ENCODE data around the gene NABP1. TPM values are rescaled to one million over a fixed set of nuclear protein-coding genes. Genes with fewer than 3 reads are reported as not detected.
A peak's percentile ranks its signal among the peaks of the same experiment; 100 is the strongest.

The NABP1 gene
- total RNA-seq, 1 donor from 2014 or later: 51.0 TPM

DNA sequence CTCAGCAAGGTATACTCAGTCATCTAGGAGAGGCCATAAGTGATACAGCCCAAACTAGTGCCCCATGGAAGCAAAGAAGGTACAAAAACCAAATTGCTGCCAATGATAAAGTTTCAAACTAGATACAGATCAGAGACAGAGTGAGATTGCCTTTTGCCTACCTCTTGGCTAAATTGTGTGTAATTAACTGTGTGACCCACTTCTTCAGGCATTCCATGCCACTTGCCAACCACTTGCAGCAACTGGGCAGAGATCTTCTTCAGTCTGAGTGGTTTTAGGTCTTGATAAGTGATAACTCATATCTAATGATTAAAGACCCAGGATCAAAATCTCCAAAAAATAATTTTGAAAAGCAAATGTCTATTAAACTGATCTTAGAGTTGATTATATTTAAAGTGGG is 21.1 kb upstream of the NABP1 start:
- intact Hi-C loops (cut with micrococcal nuclease): loop anchor here (1.0 kb wide), 1 partner anchor 9 kb away; no protein-coding TSS in a partner anchor
- H3K36me3 Mint-ChIP-seq (ENCODE audit: low read depth): peaks cover 2% of the 10 kb centered on the region
- peaks cover 12% of the 10 kb centered on the region for H3K9me3 Mint-ChIP-seq
- no peak for DNase-seq (ENCODE audit: low spot score)
- peaks cover 4% of the 10 kb centered on the region for H3K27me3 Mint-ChIP-seq (ENCODE audit: insufficient read depth)
- no peak overlapping the region for H3K4me3 Mint-ChIP-seq
- no peak overlapping the region for H3K27ac Mint-ChIP-seq
- peaks cover 13% of the 10 kb centered on the region for H3K4me1 Mint-ChIP-seq (ENCODE audit: low read depth)

DNA sequence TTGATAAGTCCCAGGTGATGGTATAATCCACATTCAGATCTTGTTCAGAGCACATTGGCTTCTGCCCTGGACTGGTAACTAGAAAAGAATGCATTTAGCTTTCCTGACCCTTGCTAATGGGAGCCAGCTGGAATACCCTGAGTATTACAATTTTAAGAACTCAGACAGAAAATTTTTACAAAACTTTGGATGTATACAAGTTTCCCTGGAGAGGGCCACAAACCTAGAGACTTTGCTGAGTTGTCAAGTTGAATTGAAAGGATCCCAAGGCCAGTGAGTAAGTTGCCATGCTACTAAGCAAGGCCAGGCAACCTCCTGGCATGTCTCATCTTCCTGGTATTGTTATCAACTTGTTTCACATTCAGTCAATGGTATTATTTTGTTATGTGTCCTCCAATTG is 20.0 kb upstream of the NABP1 start:
- peaks cover 2% of the 10 kb centered on the region for H3K36me3 Mint-ChIP-seq (ENCODE audit: low read depth)
- peaks cover 4% of the 10 kb centered on the region for H3K27me3 Mint-ChIP-seq (ENCODE audit: insufficient read depth)
- intact Hi-C loops (cut with micrococcal nuclease): loop anchor here (1.0 kb wide), 1 partner anchor 7 kb away; no protein-coding TSS in a partner anchor
- H3K4me3 Mint-ChIP-seq: no peak overlapping the region
- DNase-seq (ENCODE audit: low spot score): no peak
- no peak overlapping the region for H3K27ac Mint-ChIP-seq
- H3K9me3 Mint-ChIP-seq: peaks cover 10% of the 10 kb centered on the region
- peaks cover 13% of the 10 kb centered on the region for H3K4me1 Mint-ChIP-seq (ENCODE audit: low read depth)

DNA sequence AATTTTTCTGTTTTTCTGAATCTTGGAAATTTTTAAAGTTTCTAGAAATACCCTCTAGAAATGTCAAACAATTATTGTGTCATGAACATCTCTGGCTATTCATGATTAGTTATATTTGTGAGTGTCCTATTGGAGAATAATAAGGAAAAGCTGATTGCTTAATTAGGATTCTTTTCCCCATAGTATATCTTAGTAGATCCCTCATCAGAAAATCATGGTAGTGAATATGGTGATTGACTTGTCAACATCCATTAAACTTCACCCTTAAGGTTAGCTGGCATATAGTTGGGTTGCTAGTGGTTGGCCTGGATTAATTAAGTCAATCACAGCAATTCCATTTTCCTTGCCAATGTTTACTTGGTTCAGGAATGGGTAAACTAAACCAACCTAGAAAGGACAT is 18.7 kb upstream of the NABP1 start:
- Mint-ChIP-seq H3K27ac (no peak overlapping the region), H3K4me1 (ENCODE audit: low read depth) (peaks cover 13% of the 10 kb centered on the region), H3K9me3 (peaks cover 7% of the 10 kb centered on the region), H3K4me3 (no peak overlapping the region), H3K36me3 (ENCODE audit: low read depth) (peaks cover 2% of the 10 kb centered on the region), H3K27me3 (ENCODE audit: insufficient read depth) (peaks cover 4% of the 10 kb centered on the region)
- DNase-seq (ENCODE audit: low spot score): no peak
- intact Hi-C loops (cut with micrococcal nuclease): no loop called here

DNA sequence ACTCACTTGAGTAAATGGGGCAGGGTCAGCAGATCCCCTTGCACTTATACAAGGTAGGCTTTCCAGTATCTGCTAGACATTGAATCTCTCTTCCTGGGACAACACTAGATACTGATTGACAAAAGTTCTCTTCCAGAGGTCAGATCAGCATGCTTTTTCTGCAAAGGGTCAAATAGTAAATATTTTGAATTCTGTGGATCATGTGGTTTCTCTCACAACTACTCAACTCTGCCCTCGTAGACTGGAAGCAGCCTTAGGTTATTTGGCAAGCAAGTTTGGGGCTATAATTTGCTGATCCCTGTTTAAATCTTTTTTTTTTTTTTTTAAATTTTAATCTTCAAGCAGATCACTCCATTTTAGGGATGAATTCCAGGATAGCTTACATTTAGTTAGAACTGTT is 17.4 kb upstream of the NABP1 start:
- Mint-ChIP-seq H3K9me3 (peaks cover 16% of the 10 kb centered on the region), H3K27me3 (ENCODE audit: insufficient read depth) (peaks cover 4% of the 10 kb centered on the region), H3K4me3 (no peak overlapping the region), H3K27ac (no peak overlapping the region), H3K36me3 (ENCODE audit: low read depth) (peaks cover 5% of the 10 kb centered on the region), H3K4me1 (ENCODE audit: low read depth) (peaks cover 25% of the 10 kb centered on the region)
- intact Hi-C loops (cut with micrococcal nuclease): no loop called here
- no peak for DNase-seq (ENCODE audit: low spot score)

DNA sequence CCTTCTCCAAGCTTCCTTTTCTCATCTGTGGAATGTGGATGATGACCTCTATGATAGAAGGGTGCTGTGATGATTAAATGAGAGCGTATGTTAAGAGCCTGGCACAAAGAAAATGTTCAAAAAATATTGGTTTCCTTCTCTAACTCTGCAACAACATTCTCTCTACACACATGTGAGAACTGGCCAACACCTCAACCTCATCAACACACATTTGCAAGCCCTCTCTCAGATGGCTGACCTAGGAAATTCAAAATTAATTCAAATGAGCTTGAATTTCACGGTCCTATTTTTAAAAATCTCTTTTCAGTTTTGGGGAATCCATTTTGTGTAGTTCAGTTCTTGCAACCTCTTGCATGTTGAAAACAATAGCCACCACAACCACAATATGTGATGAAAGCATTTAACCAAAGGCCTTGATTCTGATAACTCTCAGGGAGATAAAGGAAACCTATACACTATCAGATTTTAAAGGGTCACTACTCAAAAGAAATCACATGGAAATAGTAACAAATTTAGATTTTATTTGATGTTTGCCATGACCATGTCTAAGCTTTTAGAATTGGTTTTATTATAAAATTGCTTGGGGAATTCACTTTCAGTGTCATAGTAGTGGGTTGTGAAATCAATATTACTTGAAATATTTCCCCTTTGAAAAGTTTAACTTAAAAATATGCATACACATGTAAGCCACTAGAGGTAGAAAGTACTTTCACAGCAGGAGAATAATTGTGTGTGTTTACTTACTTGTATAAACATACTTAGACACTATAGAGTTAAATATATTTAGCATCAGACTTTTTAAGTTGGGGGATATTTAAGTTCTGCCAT is 16.6 kb upstream of the NABP1 start:
- peaks cover 4% of the 10 kb centered on the region for H3K27me3 Mint-ChIP-seq (ENCODE audit: insufficient read depth)
- H3K27ac Mint-ChIP-seq: no peak overlapping the region

DNA sequence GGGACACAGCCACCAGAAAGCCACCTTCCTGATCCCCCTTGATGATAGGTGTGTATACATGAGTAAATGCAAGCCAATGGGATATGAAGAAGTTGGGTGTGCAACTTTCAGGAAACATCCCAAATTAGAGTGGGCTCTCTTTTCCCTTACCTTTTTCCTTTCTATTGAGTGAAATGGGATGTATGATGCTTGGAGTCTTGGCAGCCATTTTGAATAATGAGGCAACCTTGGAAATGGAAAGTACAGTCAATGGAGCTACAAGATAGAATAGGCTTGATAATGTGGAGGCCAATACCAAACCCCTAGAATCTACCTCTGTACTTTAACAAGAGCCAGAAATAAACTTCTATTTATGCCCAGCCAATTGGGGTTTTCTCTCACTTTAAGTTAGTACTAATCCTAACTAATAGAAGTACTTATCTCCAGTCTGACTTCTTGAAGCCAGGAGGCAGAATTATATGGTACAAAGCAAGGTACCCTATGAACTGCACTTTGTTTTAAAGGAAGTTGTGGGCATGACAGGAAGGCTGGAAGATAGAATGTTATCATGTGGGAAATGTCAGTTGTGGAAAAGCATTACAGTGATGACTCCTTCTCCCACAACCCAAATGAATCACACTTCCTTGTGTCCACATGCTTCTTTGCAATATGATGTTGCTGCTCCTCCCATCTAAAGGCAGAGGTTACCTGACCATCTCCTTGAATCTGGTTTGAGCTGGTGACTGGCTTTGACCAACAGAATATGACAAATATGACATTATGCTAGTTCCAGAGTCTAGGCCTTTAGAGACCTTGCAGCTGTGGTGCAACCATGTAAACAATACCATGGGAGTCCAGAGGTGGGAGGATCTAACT is 12.9 kb upstream of the NABP1 start:
- intact Hi-C loops (cut with micrococcal nuclease): loop anchor here (1.0 kb wide), 1 partner anchor 8 kb away; no protein-coding TSS in a partner anchor
- Mint-ChIP-seq H3K27me3 (ENCODE audit: insufficient read depth) (no peaks in the 10 kb centered on the region), H3K4me1 (ENCODE audit: low read depth) (peaks cover 38% of the 10 kb centered on the region), H3K9me3 (peaks cover 9% of the 10 kb centered on the region), H3K36me3 (ENCODE audit: low read depth) (peaks cover 3% of the 10 kb centered on the region), H3K27ac (peak overlapping the region; percentile 14), H3K4me3 (no peak overlapping the region)
- no peak for DNase-seq (ENCODE audit: low spot score)

More for the DNA sequence above, 16.6 kb upstream of the NABP1 start:
- Mint-ChIP-seq H3K4me1 (ENCODE audit: low read depth) (peaks cover 30% of the 10 kb centered on the region), H3K9me3 (peaks cover 16% of the 10 kb centered on the region), H3K36me3 (ENCODE audit: low read depth) (peaks cover 5% of the 10 kb centered on the region), H3K4me3 (no peak overlapping the region)
- DNase-seq (ENCODE audit: low spot score): no peak
- intact Hi-C loops (cut with micrococcal nuclease): no loop called here

DNA sequence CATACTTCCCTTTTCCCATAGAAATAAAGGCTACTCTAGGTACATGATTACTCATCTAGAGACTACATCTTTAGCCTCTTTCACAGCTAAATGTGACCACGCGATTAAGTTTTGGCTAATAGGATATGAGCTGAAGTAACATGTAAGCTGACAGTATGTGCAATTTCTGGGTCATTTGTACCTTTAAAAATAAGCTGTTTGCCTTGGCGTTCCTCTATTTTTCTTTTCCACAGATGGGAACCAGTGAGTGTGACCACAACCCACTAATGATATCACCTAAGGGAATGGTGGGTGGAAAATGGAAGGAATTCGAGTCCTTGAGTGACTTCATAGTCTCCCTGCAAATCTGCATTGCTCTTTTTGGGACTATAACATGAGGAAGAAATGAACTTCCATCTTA is 11.7 kb upstream of the NABP1 start:
- H3K9me3 Mint-ChIP-seq: peaks cover 9% of the 10 kb centered on the region
- peaks cover 3% of the 10 kb centered on the region for H3K36me3 Mint-ChIP-seq (ENCODE audit: low read depth)
- H3K4me1 Mint-ChIP-seq (ENCODE audit: low read depth): peaks cover 29% of the 10 kb centered on the region
- no peaks in the 10 kb centered on the region for H3K27me3 Mint-ChIP-seq (ENCODE audit: insufficient read depth)
- H3K27ac Mint-ChIP-seq: peak overlapping the region; percentile 19
- H3K4me3 Mint-ChIP-seq: no peak overlapping the region
- intact Hi-C loops (cut with micrococcal nuclease): loop anchor here (1.0 kb wide), 2 partner anchors 9 to 49 kb away; no protein-coding TSS in a partner anchor
- no peak for DNase-seq (ENCODE audit: low spot score)

DNA sequence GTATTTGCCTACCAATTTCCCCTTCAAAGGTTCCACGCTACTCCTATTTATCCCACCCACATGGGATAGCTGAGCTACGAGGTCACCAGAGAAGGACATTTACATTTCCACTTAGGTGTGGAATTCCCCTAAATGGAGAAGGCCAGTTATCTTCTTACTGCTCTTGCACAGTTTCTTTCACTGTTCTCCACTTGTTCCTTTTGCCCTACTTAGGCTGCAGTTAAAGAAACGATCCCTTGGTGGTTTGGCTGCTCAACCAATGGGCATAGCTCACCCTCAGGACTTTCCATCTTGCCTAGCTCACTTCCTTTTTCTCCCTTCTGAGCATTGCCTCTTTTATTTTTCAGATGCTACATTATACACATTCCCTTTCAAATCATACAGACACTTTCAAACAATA is 11.2 kb upstream of the NABP1 start:
- H3K4me1 Mint-ChIP-seq (ENCODE audit: low read depth): peaks cover 26% of the 10 kb centered on the region
- peak overlapping the region; percentile 51 for H3K27ac Mint-ChIP-seq
- DNase-seq (ENCODE audit: low spot score): no peak
- intact Hi-C loops (cut with micrococcal nuclease): loop anchor here (1.0 kb wide), 2 partner anchors 9 to 49 kb away; no protein-coding TSS in a partner anchor
- peaks cover 9% of the 10 kb centered on the region for H3K9me3 Mint-ChIP-seq
- H3K36me3 Mint-ChIP-seq (ENCODE audit: low read depth): peaks cover 3% of the 10 kb centered on the region
- H3K4me3 Mint-ChIP-seq: no peak overlapping the region
- H3K27me3 Mint-ChIP-seq (ENCODE audit: insufficient read depth): no peaks in the 10 kb centered on the region

DNA sequence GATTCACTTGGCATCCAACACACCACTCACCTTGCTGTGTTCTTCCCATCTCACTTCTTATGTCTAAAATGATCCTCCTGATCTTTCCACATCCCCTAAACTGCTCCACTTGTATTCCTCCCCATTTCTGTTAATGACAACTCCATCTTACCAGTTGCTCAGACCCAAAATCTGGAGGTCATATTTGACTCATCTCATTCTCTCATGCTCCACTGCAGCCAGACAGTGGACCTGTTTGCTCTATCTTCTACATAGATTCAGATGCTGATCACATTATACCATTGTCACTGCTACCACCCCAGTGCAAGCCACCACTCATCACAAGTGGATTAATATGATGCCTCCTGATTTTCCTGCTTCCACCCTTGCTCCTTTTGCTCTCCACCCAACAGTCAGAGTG is 7.9 kb upstream of the NABP1 start:
- Mint-ChIP-seq H3K9me3 (peaks cover 14% of the 10 kb centered on the region), H3K4me1 (ENCODE audit: low read depth) (peaks cover 22% of the 10 kb centered on the region), H3K27me3 (ENCODE audit: insufficient read depth) (no peaks in the 10 kb centered on the region), H3K27ac (no peak overlapping the region), H3K36me3 (ENCODE audit: low read depth) (no peaks in the 10 kb centered on the region), H3K4me3 (no peak overlapping the region)
- intact Hi-C loops (cut with micrococcal nuclease): no loop called here
- DNase-seq (ENCODE audit: low spot score): no peak

DNA sequence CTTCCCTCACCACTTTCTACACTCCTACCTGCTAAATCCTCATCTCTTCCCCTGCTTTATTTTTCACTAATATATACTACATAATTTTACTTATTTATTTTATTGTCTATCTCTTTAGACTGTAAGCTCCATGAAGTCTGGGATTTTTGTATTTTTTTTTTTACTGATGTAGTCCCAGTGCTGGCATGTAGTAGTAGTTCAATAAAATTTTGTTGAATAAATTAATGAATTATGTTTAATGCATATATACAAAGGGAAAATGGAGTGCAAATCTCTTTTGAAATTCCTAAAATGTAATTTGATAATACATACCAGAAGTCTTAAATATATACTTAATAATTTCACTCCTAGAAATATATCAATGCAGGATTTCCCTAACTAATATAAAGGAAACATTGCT is 7.1 kb upstream of the NABP1 start:
- Mint-ChIP-seq H3K4me3 (no peak overlapping the region), H3K4me1 (ENCODE audit: low read depth) (peaks cover 23% of the 10 kb centered on the region), H3K9me3 (peaks cover 14% of the 10 kb centered on the region), H3K27me3 (ENCODE audit: insufficient read depth) (no peaks in the 10 kb centered on the region), H3K36me3 (ENCODE audit: low read depth) (no peaks in the 10 kb centered on the region), H3K27ac (no peak overlapping the region)
- intact Hi-C loops (cut with micrococcal nuclease): no loop called here
- no peak for DNase-seq (ENCODE audit: low spot score)

DNA sequence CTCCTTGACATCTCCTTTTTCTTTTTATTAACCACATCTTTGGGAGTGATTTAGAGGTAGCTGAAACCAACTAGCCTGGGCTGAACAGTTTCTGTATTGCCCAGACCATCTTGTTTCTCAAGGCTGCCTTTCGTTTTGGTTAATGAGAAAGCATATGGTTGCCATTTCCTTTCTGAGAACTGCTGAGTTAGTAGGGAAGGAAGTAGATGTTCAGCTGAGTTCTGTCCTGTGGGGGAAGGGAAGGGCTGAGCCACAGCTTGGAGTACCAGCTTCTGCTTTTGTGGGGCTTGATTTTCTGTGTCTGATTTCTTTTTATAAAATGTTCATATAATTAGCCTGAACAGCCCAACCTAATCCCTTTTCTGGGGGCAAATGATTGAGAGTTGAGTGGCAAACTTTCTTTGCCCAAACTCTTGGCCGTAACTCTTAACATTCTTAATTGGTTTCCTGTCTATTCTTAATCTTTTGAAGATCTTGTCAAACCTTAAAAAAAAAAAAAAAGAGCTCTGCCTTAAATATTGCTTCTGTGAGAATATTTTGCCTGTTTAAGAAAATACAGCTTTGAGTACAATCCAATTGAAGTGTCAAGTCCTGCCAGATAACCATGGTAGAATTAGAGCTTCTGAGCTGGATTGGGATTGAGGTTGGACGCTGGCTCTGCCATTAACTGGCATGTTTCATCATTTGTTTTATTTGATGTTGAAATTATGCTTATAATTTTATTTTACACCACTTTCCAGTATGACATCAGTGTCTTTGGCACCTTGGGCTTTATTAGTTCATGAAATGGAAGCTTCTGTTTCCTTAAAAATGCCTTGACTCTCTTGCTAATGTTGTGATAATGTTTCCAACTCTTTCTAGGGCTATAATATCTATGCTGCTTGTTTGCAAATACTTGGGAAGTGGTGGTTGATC is 1.9 kb upstream of the NABP1 start:
- Mint-ChIP-seq H3K36me3 (ENCODE audit: low read depth) (peaks cover 15% of the 10 kb centered on the region), H3K9me3 (peaks cover 14% of the 10 kb centered on the region), H3K4me1 (ENCODE audit: low read depth) (peaks cover 45% of the 10 kb centered on the region), H3K27me3 (ENCODE audit: insufficient read depth) (no peaks in the 10 kb centered on the region), H3K4me3 (peak overlapping the region; percentile 94), H3K27ac (peak overlapping the region; percentile 98)
- intact Hi-C loops (cut with micrococcal nuclease): loop anchor here (1.0 to 5.0 kb wide), 5 partner anchors 10 to 1139 kb away; partner anchors contain the start of gene STAT4
- DNase-seq (ENCODE audit: low spot score): peak; percentile 65
